Tibial artery (tissue), 4 donors: ENCODE data around the gene KCNMA1.

Source experiments
- DNase-seq, 2 donors: peaks; one replicate each; pipeline ENCODE4 v3.0.0-alpha.2; 2019
- H3K27ac ChIP-seq, 2 donors: fragments of 200-600 bp; sonication (generic) in 1 of 2; 1 replicate in 1 of 2; 2 replicates in 1 of 2; pipeline ENCODE4 v1.5.1; 2018 to 2019; ENCODE audit warnings: mild to moderate bottlenecking in 1 of 2
- H3K27me3 ChIP-seq, 2 donors: fragments of 200-600 bp; sonication (generic) in 1 of 2; one replicate each; pipeline versions ENCODE4 v1.5.1 to v1.6.0; 2016 to 2019
- H3K36me3 ChIP-seq, 3 donors: fragments of 200-600 bp; sonication (generic) in 2 of 3; one replicate each; pipeline ENCODE4 v1.5.1; 2016 to 2019; ENCODE audit warnings: mild to moderate bottlenecking in 2 of 3
- H3K4me1 ChIP-seq, 4 donors: fragments of 200-600 bp; sonication (generic) in 2 of 4; 1 replicate in 3 of 4; 2 replicates in 1 of 4; pipeline ENCODE4 v1.5.1; 2016 to 2019
- H3K4me3 ChIP-seq, 2 donors: fragments of 200-600 bp; sonication (generic) in 1 of 2; 1 replicate in 1 of 2; 2 replicates in 1 of 2; pipeline ENCODE4 v1.5.1; 2018 to 2019; ENCODE audit warnings: mild to moderate bottlenecking in 2 of 2
- H3K9me3 ChIP-seq, 3 donors: fragments of 200-600 bp; sonication (generic) in 1 of 3; one replicate each; pipeline ENCODE4 v1.5.1; 2016 to 2019
- CTCF ChIP-seq, 2 experiments: fragments of 200-600 bp in 1 of 2; fragments of 450-650 bp in 1 of 2; IDR thresholded peaks; one replicate each; pipeline ENCODE4 v1.5.1; 2017 to 2019; ENCODE audit warnings: antibody characterized with exemption in 2 of 2, mild to moderate bottlenecking in 1 of 2, moderate library complexity in 1 of 2
- intact Hi-C: fragments of 100-400 bp; cut with DNase I; formaldehyde crosslinking; loops from one replicate; pipeline ENCODE4 v1.15.0; 2023; ENCODE audit warnings: low total_unique reads

KCNMA1 gene

GRCh38 chr10:77011874-77012811, 625.5 kb downstream of the KCNMA1 start:
- intact Hi-C loops, result no loop called here
- Histone ChIP-seq H3K4me3 (no peak overlapping the region), H3K27ac (peak overlapping the region; percentile 73 to 77), H3K4me1 (peaks cover 0 to 56% (median 26%) of the 10 kb centered on the region in 4 donors), H3K27me3 (no peaks in the 10 kb centered on the region), H3K36me3 (no peaks in the 10 kb centered on the region), H3K9me3 (no peaks in the 10 kb centered on the region)
- no peak for TF ChIP-seq CTCF (IDR thresholded peaks at IDR 0.05)
- no peak for DNase-seq

- Histone ChIP-seq H3K36me3 (no peaks in the 10 kb centered on the region), H3K4me1 (peaks cover 0 to 49% (median 26%) of the 10 kb centered on the region in 4 donors)
- intact Hi-C loops, result no loop called here
Measured at GRCh38 chr10:77010430-77010829, 627.2 kb downstream of the KCNMA1 start.

GRCh38 chr10:77007834-77008233, 629.8 kb downstream of the KCNMA1 start:
- Histone ChIP-seq H3K4me1 (peaks cover 0 to 44% (median 27%) of the 10 kb centered on the region in 4 donors), H3K36me3 (no peaks in the 10 kb centered on the region), H3K9me3 (no peaks in the 10 kb centered on the region), H3K27ac (peak overlapping the region in 1 of 2 donors; percentile 38), H3K27me3 (no peaks in the 10 kb centered on the region), H3K4me3 (no peak overlapping the region)
- no peak for DNase-seq
- intact Hi-C loops, result loop anchor here (5.0 kb wide), 1 partner anchor 1611 kb away; no protein-coding TSS in a partner anchor
- no peak for TF ChIP-seq CTCF (IDR thresholded peaks at IDR 0.05)

More at GRCh38 chr10:77010430-77010829, 627.2 kb downstream of the KCNMA1 start:
- Histone ChIP-seq H3K27me3 (no peaks in the 10 kb centered on the region), H3K9me3 (no peaks in the 10 kb centered on the region), H3K4me3 (no peak overlapping the region), H3K27ac (peak overlapping the region; percentile 73 to 77)
- no peak for TF ChIP-seq CTCF (IDR thresholded peaks at IDR 0.05)
- no peak for DNase-seq

- H3K27me3 ChIP-seq, result no peaks in the 10 kb centered on the region
- no peak for DNase-seq
- H3K27ac ChIP-seq, result no peak overlapping the region
- no peak for TF ChIP-seq CTCF (IDR thresholded peaks at IDR 0.05)
- H3K36me3 ChIP-seq, result no peaks in the 10 kb centered on the region
- intact Hi-C loops, result loop anchor here (5.0 kb wide), 1 partner anchor 1610 kb away; no protein-coding TSS in a partner anchor
- peaks cover 0 to 36% (median 19%) of the 10 kb centered on the region in 4 donors for H3K4me1 ChIP-seq
- H3K9me3 ChIP-seq, result no peaks in the 10 kb centered on the region
- H3K4me3 ChIP-seq, result no peak overlapping the region
Measured at GRCh38 chr10:77006836-77007511, 630.6 kb downstream of the KCNMA1 start.

GRCh38 chr10:77005871-77006270, 631.7 kb downstream of the KCNMA1 start:
- Histone ChIP-seq H3K4me1 (peaks cover 0 to 25% (median 9%) of the 10 kb centered on the region in 4 donors), H3K27me3 (no peaks in the 10 kb centered on the region), H3K27ac (peak overlapping the region in 1 of 2 donors; percentile 7), H3K36me3 (no peaks in the 10 kb centered on the region), H3K4me3 (no peak overlapping the region), H3K9me3 (no peaks in the 10 kb centered on the region)
- no peak for DNase-seq
- TF ChIP-seq CTCF (IDR thresholded peaks at IDR 0.05), result no peak
- intact Hi-C loops, result loop anchor here (5.0 kb wide), 1 partner anchor 1609 kb away; no protein-coding TSS in a partner anchor
